Astrocyte (in vitro differentiated cells and primary cell): ENCODE results near the gene POLR2H. TPM values are rescaled to one million over a fixed set of nuclear protein-coding genes. Genes with fewer than 3 reads are reported as not detected.

Experiments used
- DNase-seq: peaks from one replicate; pipeline ENCODE4 v3.0.0-alpha.2; 2010; ENCODE audit warnings: low read depth
- FAIRE-seq: peaks from 2 replicates; lab custom pipeline; 2011; peaks lifted over from hg19 to GRCh38; lab: Jason Lieb, UNC
- H2AFZ ChIP-seq: 2 replicates; pipeline ENCODE4 v1.6.0; 2012; ENCODE audit warnings: low read depth, low read length, inconsistent platforms
- H3K27ac ChIP-seq: 2 replicates; pipeline ENCODE4 v1.5.1; 2011; ENCODE audit warnings: low read depth, low read length, inconsistent platforms
- H3K27me3 ChIP-seq: 2 replicates; pipeline ENCODE4 v1.6.0; 2011; ENCODE audit warnings: low read length, inconsistent platforms; ENCODE audit not compliant: insufficient read depth
- H3K36me3 ChIP-seq: 2 replicates; pipeline ENCODE4 v1.5.1; 2011; ENCODE audit warnings: low read length, inconsistent platforms; ENCODE audit not compliant: insufficient read depth
- H3K4me1 ChIP-seq: 2 replicates; pipeline ENCODE4 v1.5.1; 2011; ENCODE audit warnings: low read length, inconsistent platforms; ENCODE audit not compliant: insufficient read depth
- H3K4me2 ChIP-seq: 2 replicates; pipeline ENCODE4 v1.6.0; 2012; ENCODE audit warnings: low read length, inconsistent platforms
- H3K4me3 ChIP-seq: 2 replicates; pipeline ENCODE4 v1.5.1; 2011; ENCODE audit warnings: low read depth, mild to moderate bottlenecking, low read length, inconsistent platforms; ENCODE audit not compliant: insufficient read depth
- H3K79me2 ChIP-seq: 2 replicates; pipeline ENCODE4 v1.6.0; 2012; ENCODE audit warnings: mild to moderate bottlenecking, low read length, inconsistent platforms; ENCODE audit not compliant: insufficient read depth
- H3K9ac ChIP-seq: 2 replicates; pipeline ENCODE4 v1.6.0; 2012; ENCODE audit warnings: mild to moderate bottlenecking, low read length, inconsistent platforms
- H3K9me3 ChIP-seq: 2 replicates; pipeline ENCODE4 v1.5.1; 2012; ENCODE audit warnings: low read depth, mild to moderate bottlenecking, low read length, inconsistent platforms; ENCODE audit not compliant: insufficient read depth
- H4K20me1 ChIP-seq: 2 replicates; pipeline ENCODE4 v1.6.0; 2012; ENCODE audit warnings: low read length, inconsistent platforms; ENCODE audit not compliant: insufficient read depth
- H3K27ac Mint-ChIP-seq: one replicate; pipeline ENCODE4 v1.8.0; 2021; ENCODE audit warnings: mild to moderate bottlenecking, mixed read lengths; ENCODE audit not compliant: unreplicated experiment
- H3K27me3 Mint-ChIP-seq: one replicate; pipeline ENCODE4 v1.8.0; 2021; ENCODE audit warnings: low read depth, mixed read lengths; ENCODE audit not compliant: unreplicated experiment
- H3K36me3 Mint-ChIP-seq: one replicate; pipeline ENCODE4 v1.8.0; 2021; ENCODE audit warnings: low read depth, mixed read lengths; ENCODE audit not compliant: unreplicated experiment
- H3K4me1 Mint-ChIP-seq: one replicate; pipeline ENCODE4 v1.8.0; 2021; ENCODE audit warnings: low read depth, mixed read lengths; ENCODE audit not compliant: unreplicated experiment
- H3K4me3 Mint-ChIP-seq: one replicate; pipeline ENCODE4 v1.8.0; 2021; ENCODE audit warnings: mild to moderate bottlenecking, moderate library complexity, mixed read lengths; ENCODE audit not compliant: unreplicated experiment
- H3K9me3 Mint-ChIP-seq: one replicate; pipeline ENCODE4 v1.8.0; 2021; ENCODE audit warnings: mild to moderate bottlenecking, mixed read lengths; ENCODE audit not compliant: unreplicated experiment
- EZH2 ChIP-seq: IDR thresholded peaks from 2 replicates; pipeline ENCODE4 v1.6.1; 2012; ENCODE audit warnings: mild to moderate bottlenecking, low read length, inconsistent platforms; ENCODE audit not compliant: insufficient read depth
- total RNA-seq: library from RNA; stranded (reverse); gene quantifications from 2 replicates; pipeline ENCODE4 v1.2.1, GENCODE V29; 2021
- TF ChIP-seq, protein P1 (sequence below): IDR thresholded peaks from 2 replicates; pipeline ENCODE4 v1.5.1; 2011; ENCODE audit warnings: low read depth, mild to moderate bottlenecking, inconsistent platforms, low read length, moderate library complexity; ENCODE audit not compliant: insufficient read depth

Gene POLR2H
- total RNA-seq, 1 donor from 2014 or later, result 63.2 TPM

DNA sequence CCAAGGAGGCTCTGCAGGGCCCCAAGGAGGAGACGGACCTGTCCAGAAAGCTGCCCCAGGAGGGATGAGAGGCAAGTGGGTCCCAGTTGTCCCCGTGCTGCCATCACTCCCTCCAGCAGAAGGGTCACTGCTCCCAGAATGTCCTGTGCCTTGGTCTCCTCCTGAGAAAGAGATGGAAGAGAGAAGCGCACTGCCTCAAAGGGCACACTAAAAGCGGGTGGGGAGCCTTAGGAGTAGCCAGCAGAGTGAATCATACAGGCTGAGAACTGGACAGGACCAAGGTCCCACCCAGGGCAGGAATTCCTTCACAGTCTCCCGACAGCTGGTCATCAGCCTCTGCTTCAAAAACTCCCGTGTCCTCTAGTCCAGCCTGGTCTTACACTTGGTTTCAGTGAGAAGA, 11.9 kb downstream of the POLR2H start:
- peaks cover 10% of the 10 kb centered on the region for H3K36me3 Mint-ChIP-seq
- no peak overlapping the region for H2AFZ ChIP-seq
- peak; percentile 33 for DNase-seq
- no peak overlapping the region for H3K4me3 ChIP-seq
- H3K36me3 ChIP-seq, result no peaks in the 10 kb centered on the region
- H3K4me1 ChIP-seq, result peaks cover 23% of the 10 kb centered on the region
- no peak overlapping the region for H3K4me2 ChIP-seq
- H3K4me3 Mint-ChIP-seq, result no peak overlapping the region
- H3K9ac ChIP-seq, result no peak overlapping the region
- H4K20me1 ChIP-seq, result peaks cover 18% of the 10 kb centered on the region
- no peaks in the 10 kb centered on the region for H3K79me2 ChIP-seq
- H3K4me1 Mint-ChIP-seq, result peaks cover 34% of the 10 kb centered on the region
- TF ChIP-seq, protein P1, sequence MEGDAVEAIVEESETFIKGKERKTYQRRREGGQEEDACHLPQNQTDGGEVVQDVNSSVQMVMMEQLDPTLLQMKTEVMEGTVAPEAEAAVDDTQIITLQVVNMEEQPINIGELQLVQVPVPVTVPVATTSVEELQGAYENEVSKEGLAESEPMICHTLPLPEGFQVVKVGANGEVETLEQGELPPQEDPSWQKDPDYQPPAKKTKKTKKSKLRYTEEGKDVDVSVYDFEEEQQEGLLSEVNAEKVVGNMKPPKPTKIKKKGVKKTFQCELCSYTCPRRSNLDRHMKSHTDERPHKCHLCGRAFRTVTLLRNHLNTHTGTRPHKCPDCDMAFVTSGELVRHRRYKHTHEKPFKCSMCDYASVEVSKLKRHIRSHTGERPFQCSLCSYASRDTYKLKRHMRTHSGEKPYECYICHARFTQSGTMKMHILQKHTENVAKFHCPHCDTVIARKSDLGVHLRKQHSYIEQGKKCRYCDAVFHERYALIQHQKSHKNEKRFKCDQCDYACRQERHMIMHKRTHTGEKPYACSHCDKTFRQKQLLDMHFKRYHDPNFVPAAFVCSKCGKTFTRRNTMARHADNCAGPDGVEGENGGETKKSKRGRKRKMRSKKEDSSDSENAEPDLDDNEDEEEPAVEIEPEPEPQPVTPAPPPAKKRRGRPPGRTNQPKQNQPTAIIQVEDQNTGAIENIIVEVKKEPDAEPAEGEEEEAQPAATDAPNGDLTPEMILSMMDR, result no peak
- TF ChIP-seq EZH2, result no peak
- no peaks in the 10 kb centered on the region for H3K9me3 Mint-ChIP-seq
- H3K27ac ChIP-seq, result no peak overlapping the region
- no peak overlapping the region for H3K27ac Mint-ChIP-seq
- no peaks in the 10 kb centered on the region for H3K9me3 ChIP-seq
- FAIRE-seq, result no peak
- peaks cover 21% of the 10 kb centered on the region for H3K27me3 ChIP-seq
- peaks cover 28% of the 10 kb centered on the region for H3K27me3 Mint-ChIP-seq

- peaks cover 38% of the 10 kb centered on the region for H3K4me1 Mint-ChIP-seq
- H3K36me3 ChIP-seq, result no peaks in the 10 kb centered on the region
- H3K27ac ChIP-seq, result no peak overlapping the region
- H3K4me3 Mint-ChIP-seq, result no peak overlapping the region
- DNase-seq, result no peak
- no peak overlapping the region for H3K9ac ChIP-seq
- H3K4me2 ChIP-seq, result no peak overlapping the region
- H3K9me3 Mint-ChIP-seq, result no peaks in the 10 kb centered on the region
- no peak overlapping the region for H3K4me3 ChIP-seq
- H3K79me2 ChIP-seq, result no peaks in the 10 kb centered on the region
- peaks cover 40% of the 10 kb centered on the region for H3K27me3 Mint-ChIP-seq
- no peak overlapping the region for H2AFZ ChIP-seq
- no peak overlapping the region for H3K27ac Mint-ChIP-seq
- TF ChIP-seq, protein P1, result no peak
- no peak for TF ChIP-seq EZH2
- H3K36me3 Mint-ChIP-seq, result peaks cover 4% of the 10 kb centered on the region
- peaks cover 16% of the 10 kb centered on the region for H3K4me1 ChIP-seq
- peaks cover 36% of the 10 kb centered on the region for H3K27me3 ChIP-seq
- FAIRE-seq, result no peak
- no peaks in the 10 kb centered on the region for H3K9me3 ChIP-seq
- H4K20me1 ChIP-seq, result peaks cover 5% of the 10 kb centered on the region
These were observed 14.4 kb downstream of the POLR2H start for GRCh38 chr3:184375747-184376461.

GRCh38 chr3:184377374-184377773, 15.9 kb downstream of the POLR2H start:
- H3K4me3 ChIP-seq, result no peak overlapping the region
- peaks cover 50% of the 10 kb centered on the region for H3K27me3 ChIP-seq
- Mint-ChIP-seq H3K9me3 (no peaks in the 10 kb centered on the region), H3K4me1 (peaks cover 25% of the 10 kb centered on the region), H3K36me3 (peaks cover 4% of the 10 kb centered on the region), H3K27ac (no peak overlapping the region), H3K4me3 (no peak overlapping the region), H3K27me3 (peaks cover 44% of the 10 kb centered on the region)
- DNase-seq (no peak), FAIRE-seq (no peak)
- no peak overlapping the region for H3K27ac ChIP-seq
- no peak for TF ChIP-seq EZH2
- TF ChIP-seq, protein P1, result no peak
- peaks cover 9% of the 10 kb centered on the region for H3K4me1 ChIP-seq
- H3K4me2 ChIP-seq, result no peak overlapping the region
- H2AFZ ChIP-seq, result no peak overlapping the region
- H3K9me3 ChIP-seq, result no peaks in the 10 kb centered on the region
- H3K79me2 ChIP-seq, result no peaks in the 10 kb centered on the region
- no peaks in the 10 kb centered on the region for H3K36me3 ChIP-seq
- H4K20me1 ChIP-seq, result no peaks in the 10 kb centered on the region
- no peak overlapping the region for H3K9ac ChIP-seq
